ENCODE results near the gene SERPINE2.

GRCh38 chr2:224016963-224017362, 22.1 kb downstream of the SERPINE2 start:
- no peak for TF ChIP-seq CTCF (IDR thresholded peaks at IDR 0.05)
- no peak for TF ChIP-seq POLR2A (IDR thresholded peaks at IDR 0.05)

Data from stomach (tissue), 4 donors.